SK-N-SH (cell line): ENCODE results near the gene SELENOM. TPM values are rescaled to one million over a fixed set of nuclear protein-coding genes. Genes with fewer than 3 reads are reported as not detected.

Experiments used
- CTCF ChIA-PET: fragments of 300-600, 350-600 bp; formaldehyde crosslinking; extraction: SDS; loops from one replicate; lab custom pipeline; 2021; lab: Yijun Ruan, JAX
- POLR2A ChIA-PET: fragments of 350-600 bp; sonication (Branson Sonifier 250); formaldehyde crosslinking; extraction: SDS; loops from one replicate; lab custom pipeline; 2020; ENCODE audit warnings: antibody characterized with exemption, inconsistent platforms; lab: Yijun Ruan, JAX
- DNase-seq: peaks from one replicate; pipeline ENCODE4 v3.0.0; 2012
- H2AFZ ChIP-seq: fragments of 200-600 bp; sonication (generic); 2 replicates; pipeline ENCODE4 v1.8.1; 2016; ENCODE audit warnings: antibody characterized with exemption, mild to moderate bottlenecking, low read depth
- H3F3A ChIP-seq: fragments of 200-600 bp; sonication (generic); replicated peaks from 2 replicates; pipeline ENCODE3; 2016; ENCODE audit warnings: antibody characterized with exemption, mild to moderate bottlenecking; ENCODE audit not compliant: insufficient read depth
- H3K27ac ChIP-seq, 2 experiments: fragments of 200-500 bp in 1 of 2; fragments of 200-600 bp in 1 of 2; sonication (Bioruptor generic) in 1 of 2; sonication (generic), shearing (Covaris generic) in 1 of 2; 2 replicates each; pipeline versions ENCODE4 v1.5.1 to v1.6.1; 2014 to 2016; ENCODE audit warnings: low read depth in 2 of 2, inconsistent platforms in 1 of 2, low read length in 1 of 2, mild to moderate bottlenecking in 1 of 2, mixed read lengths in 1 of 2
- H3K27me3 ChIP-seq: fragments of 200-600 bp; sonication (generic), shearing (Covaris generic); 2 replicates; pipeline ENCODE4 v1.6.1; 2016; ENCODE audit warnings: mixed run types; ENCODE audit not compliant: insufficient read depth
- H3K36me3 ChIP-seq, 2 experiments: fragments of 200-500 bp in 1 of 2; fragments of 200-600 bp in 1 of 2; sonication (Bioruptor generic) in 1 of 2; sonication (generic) in 1 of 2; replicated peaks in 1 of 2; 2 replicates each; pipeline versions ENCODE3 to v1.5.1; 2014 to 2016; ENCODE audit warnings: low read length in 1 of 2, mild to moderate bottlenecking in 1 of 2; ENCODE audit not compliant: insufficient read depth in 2 of 2, control insufficient read depth in 1 of 2
- H3K4me1 ChIP-seq, 2 experiments: fragments of 200-500 bp in 1 of 2; fragments of 200-600 bp in 1 of 2; sonication (Bioruptor generic) in 1 of 2; sonication (generic), shearing (Covaris generic) in 1 of 2; 2 replicates each; pipeline versions ENCODE4 v1.5.1 to v1.6.1; 2014 to 2016; ENCODE audit warnings: low read depth in 1 of 2, low read length in 1 of 2, mixed run types in 1 of 2; ENCODE audit not compliant: insufficient read depth in 2 of 2, control insufficient read depth in 1 of 2
- H3K4me2 ChIP-seq: fragments of 200-600 bp; sonication (generic), shearing (Covaris generic); 2 replicates; pipeline ENCODE4 v1.6.1; 2017; ENCODE audit warnings: mixed run types
- H3K4me3 ChIP-seq, 2 experiments: fragments of 200-500 bp in 1 of 2; fragments of 200-600 bp in 1 of 2; sonication (Bioruptor generic) in 1 of 2; sonication (generic), shearing (Covaris generic) in 1 of 2; 2 replicates each; pipeline versions ENCODE4 v1.5.1 to v1.8.1; 2014 to 2016; ENCODE audit warnings: low read depth in 2 of 2, inconsistent platforms in 1 of 2, low read length in 1 of 2, mild to moderate bottlenecking in 1 of 2, mixed read lengths in 1 of 2, moderate library complexity in 1 of 2
- H3K79me2 ChIP-seq: fragments of 200-600 bp; sonication (generic); 2 replicates; pipeline ENCODE4 v1.8.1; 2017; ENCODE audit warnings: mild to moderate bottlenecking; ENCODE audit not compliant: insufficient read depth
- H3K9ac ChIP-seq: fragments of 200-600 bp; sonication (generic); 2 replicates; pipeline ENCODE4 v1.6.1; 2017; ENCODE audit warnings: mixed run types
- H3K9me2 ChIP-seq: fragments of 200-600 bp; sonication (generic); 2 replicates; pipeline ENCODE4 v1.6.1; 2017; ENCODE audit warnings: mixed run types
- H3K9me3 ChIP-seq: fragments of 200-600 bp; sonication (generic); 2 replicates; pipeline ENCODE4 v1.6.1; 2017; ENCODE audit warnings: mixed run types, mild to moderate bottlenecking, moderate library complexity
- H4K20me1 ChIP-seq: fragments of 200-600 bp; sonication (generic); 2 replicates; pipeline ENCODE4 v1.6.1; 2017; ENCODE audit warnings: mild to moderate bottlenecking, mixed run types; ENCODE audit not compliant: insufficient read depth
- CHD2 ChIP-seq: fragments of 150-350 bp; IDR thresholded peaks from 2 replicates; pipeline ENCODE4 v1.6.1; 2018; ENCODE audit warnings: low read length; ENCODE audit not compliant: partially characterized antibody
- ELF1 ChIP-seq: IDR thresholded peaks from 2 replicates; pipeline ENCODE4 v1.4.0; 2012
- FOSL2 ChIP-seq: IDR thresholded peaks from 2 replicates; pipeline ENCODE4 v1.4.0; 2012; ENCODE audit warnings: low read depth, mild to moderate bottlenecking, moderate library complexity, borderline replicate concordance
- FOXJ3 ChIP-seq: sonication (generic); formaldehyde crosslinking; IDR thresholded peaks from 2 replicates; pipeline ENCODE4 v1.5.1; 2020; ENCODE audit warnings: mild to moderate bottlenecking, missing genetic modification reagents
- FOXM1 ChIP-seq: IDR thresholded peaks from 2 replicates; pipeline ENCODE4 v1.4.0; 2012; ENCODE audit warnings: low read depth, mild to moderate bottlenecking
- GATA2 ChIP-seq: sonication (generic); formaldehyde crosslinking; IDR thresholded peaks from 2 replicates; pipeline ENCODE4 v1.5.0; 2020; ENCODE audit warnings: mild to moderate bottlenecking, missing genetic modification reagents
- JUND ChIP-seq: IDR thresholded peaks from 2 replicates; pipeline ENCODE4 v1.4.0; 2012
- POLR2AphosphoS5 ChIP-seq: IDR thresholded peaks from 2 replicates; pipeline ENCODE4 v1.6.1; 2012; ENCODE audit warnings: low read depth, low read length
- RAD21 ChIP-seq: IDR thresholded peaks from 2 replicates; pipeline ENCODE4 v1.6.1; 2012; ENCODE audit warnings: mild to moderate bottlenecking, low read length
- RCOR1 ChIP-seq: fragments of 150-350 bp; IDR thresholded peaks from 2 replicates; pipeline ENCODE4 v1.6.1; 2017; ENCODE audit warnings: antibody characterized with exemption, low read length
- SMC3 ChIP-seq: IDR thresholded peaks from 2 replicates; pipeline ENCODE4 v1.6.1; 2012; ENCODE audit warnings: low read depth, low read length, improper control_type of control experiment
- TAF1 ChIP-seq: IDR thresholded peaks from 2 replicates; pipeline ENCODE4 v1.6.1; 2012; ENCODE audit warnings: low read depth, mild to moderate bottlenecking, low read length, moderate library complexity, borderline replicate concordance
- TCF12 ChIP-seq: IDR thresholded peaks from 2 replicates; pipeline ENCODE4 v1.4.0; 2012
- TEAD4 ChIP-seq: IDR thresholded peaks from 2 replicates; pipeline ENCODE4 v1.4.0; 2012; ENCODE audit warnings: mild to moderate bottlenecking, borderline replicate concordance; ENCODE audit not compliant: insufficient read depth
- YY1 ChIP-seq: IDR thresholded peaks from 2 replicates; pipeline ENCODE4 v1.4.0; 2012; ENCODE audit warnings: low read depth, mild to moderate bottlenecking
- WGBS: methylation state at CpG from one replicate; pipeline ENCODE4 v1.1.6; 2017; ENCODE audit warnings: low lambda C conversion rate; 5-methylcytosine and 5-hydroxymethylcytosine counted together
- polyA plus RNA-seq, 3 experiments: library from polyadenylated mRNA; depleted of rRNA; stranded (reverse); fragments of >200 nt; gene quantifications; 2 replicates each; pipeline ENCODE4 v1.2.3, GENCODE V29; 2012
- TF ChIP-seq, protein P1 (sequence below): IDR thresholded peaks from 2 replicates; pipeline ENCODE4 v1.4.0; 2012; ENCODE audit warnings: low read depth, borderline replicate concordance
- TF ChIP-seq, protein P2 (sequence below): fragments of 200-600 bp; sonication (generic); IDR thresholded peaks from 2 replicates; pipeline ENCODE4 v1.6.1; 2017; ENCODE audit warnings: antibody characterized with exemption, mild to moderate bottlenecking, moderate library complexity
- TF ChIP-seq, protein P3 (sequence below): IDR thresholded peaks from 2 replicates; pipeline ENCODE4 v1.6.1; 2012; ENCODE audit warnings: mild to moderate bottlenecking, low read depth, low read length, moderate library complexity
- TF ChIP-seq, protein P4 (sequence below): fragments of 150-350 bp; IDR thresholded peaks from 2 replicates; pipeline ENCODE4 v1.6.1; 2016; ENCODE audit warnings: mild to moderate bottlenecking, low read depth, low read length

Gene SELENOM
- polyA plus RNA-seq, 1 of the 3 experiments (the other 2 are of a cell fraction): 117 TPM

DNA sequence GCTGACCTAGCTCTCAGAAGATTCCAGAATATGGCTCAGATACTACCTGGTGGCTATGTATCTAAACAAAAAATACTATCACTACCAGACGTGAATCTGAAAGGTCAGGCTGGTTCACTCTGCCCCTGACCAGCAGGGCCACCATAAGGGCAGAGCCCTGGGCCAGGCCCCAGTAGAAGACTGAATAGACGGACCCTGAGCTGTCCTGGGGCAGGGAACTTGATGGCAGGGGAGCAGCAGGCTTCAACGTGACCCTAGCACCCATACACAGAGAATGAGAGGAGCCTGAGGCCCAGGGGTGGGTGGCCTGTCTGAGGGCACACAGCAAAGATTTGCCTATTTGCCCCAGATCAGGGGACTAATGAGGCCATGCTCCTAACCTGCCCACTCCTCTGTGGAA is 46.0 kb upstream of the SELENOM start:
- no peaks in the 10 kb centered on the region for H3K79me2 ChIP-seq
- no peak overlapping the region for H3K4me3 ChIP-seq
- CTCF ChIA-PET: interaction anchor here (2.2 kb wide), 1 partner anchor 65 kb away, joined by 5 read pairs; no protein-coding TSS in a partner anchor
- TF ChIP-seq GATA2 (CRISPR knock-in tag) (no peak), RCOR1 (no peak), TAF1 (no peak), TEAD4 (no peak), SMC3 (no peak), POLR2AphosphoS5 (no peak), FOSL2 (no peak), CHD2 (no peak), JUND (no peak), ELF1 (no peak), FOXM1 (no peak), RAD21 (no peak), FOXJ3 (CRISPR knock-in tag) (no peak), YY1 (no peak), TCF12 (no peak)
- TF ChIP-seq, protein P1, sequence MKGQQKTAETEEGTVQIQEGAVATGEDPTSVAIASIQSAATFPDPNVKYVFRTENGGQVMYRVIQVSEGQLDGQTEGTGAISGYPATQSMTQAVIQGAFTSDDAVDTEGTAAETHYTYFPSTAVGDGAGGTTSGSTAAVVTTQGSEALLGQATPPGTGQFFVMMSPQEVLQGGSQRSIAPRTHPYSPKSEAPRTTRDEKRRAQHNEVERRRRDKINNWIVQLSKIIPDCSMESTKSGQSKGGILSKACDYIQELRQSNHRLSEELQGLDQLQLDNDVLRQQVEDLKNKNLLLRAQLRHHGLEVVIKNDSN: no peak
- TF ChIP-seq, protein P2, sequence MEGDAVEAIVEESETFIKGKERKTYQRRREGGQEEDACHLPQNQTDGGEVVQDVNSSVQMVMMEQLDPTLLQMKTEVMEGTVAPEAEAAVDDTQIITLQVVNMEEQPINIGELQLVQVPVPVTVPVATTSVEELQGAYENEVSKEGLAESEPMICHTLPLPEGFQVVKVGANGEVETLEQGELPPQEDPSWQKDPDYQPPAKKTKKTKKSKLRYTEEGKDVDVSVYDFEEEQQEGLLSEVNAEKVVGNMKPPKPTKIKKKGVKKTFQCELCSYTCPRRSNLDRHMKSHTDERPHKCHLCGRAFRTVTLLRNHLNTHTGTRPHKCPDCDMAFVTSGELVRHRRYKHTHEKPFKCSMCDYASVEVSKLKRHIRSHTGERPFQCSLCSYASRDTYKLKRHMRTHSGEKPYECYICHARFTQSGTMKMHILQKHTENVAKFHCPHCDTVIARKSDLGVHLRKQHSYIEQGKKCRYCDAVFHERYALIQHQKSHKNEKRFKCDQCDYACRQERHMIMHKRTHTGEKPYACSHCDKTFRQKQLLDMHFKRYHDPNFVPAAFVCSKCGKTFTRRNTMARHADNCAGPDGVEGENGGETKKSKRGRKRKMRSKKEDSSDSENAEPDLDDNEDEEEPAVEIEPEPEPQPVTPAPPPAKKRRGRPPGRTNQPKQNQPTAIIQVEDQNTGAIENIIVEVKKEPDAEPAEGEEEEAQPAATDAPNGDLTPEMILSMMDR: no peak
- TF ChIP-seq, protein P3, sequence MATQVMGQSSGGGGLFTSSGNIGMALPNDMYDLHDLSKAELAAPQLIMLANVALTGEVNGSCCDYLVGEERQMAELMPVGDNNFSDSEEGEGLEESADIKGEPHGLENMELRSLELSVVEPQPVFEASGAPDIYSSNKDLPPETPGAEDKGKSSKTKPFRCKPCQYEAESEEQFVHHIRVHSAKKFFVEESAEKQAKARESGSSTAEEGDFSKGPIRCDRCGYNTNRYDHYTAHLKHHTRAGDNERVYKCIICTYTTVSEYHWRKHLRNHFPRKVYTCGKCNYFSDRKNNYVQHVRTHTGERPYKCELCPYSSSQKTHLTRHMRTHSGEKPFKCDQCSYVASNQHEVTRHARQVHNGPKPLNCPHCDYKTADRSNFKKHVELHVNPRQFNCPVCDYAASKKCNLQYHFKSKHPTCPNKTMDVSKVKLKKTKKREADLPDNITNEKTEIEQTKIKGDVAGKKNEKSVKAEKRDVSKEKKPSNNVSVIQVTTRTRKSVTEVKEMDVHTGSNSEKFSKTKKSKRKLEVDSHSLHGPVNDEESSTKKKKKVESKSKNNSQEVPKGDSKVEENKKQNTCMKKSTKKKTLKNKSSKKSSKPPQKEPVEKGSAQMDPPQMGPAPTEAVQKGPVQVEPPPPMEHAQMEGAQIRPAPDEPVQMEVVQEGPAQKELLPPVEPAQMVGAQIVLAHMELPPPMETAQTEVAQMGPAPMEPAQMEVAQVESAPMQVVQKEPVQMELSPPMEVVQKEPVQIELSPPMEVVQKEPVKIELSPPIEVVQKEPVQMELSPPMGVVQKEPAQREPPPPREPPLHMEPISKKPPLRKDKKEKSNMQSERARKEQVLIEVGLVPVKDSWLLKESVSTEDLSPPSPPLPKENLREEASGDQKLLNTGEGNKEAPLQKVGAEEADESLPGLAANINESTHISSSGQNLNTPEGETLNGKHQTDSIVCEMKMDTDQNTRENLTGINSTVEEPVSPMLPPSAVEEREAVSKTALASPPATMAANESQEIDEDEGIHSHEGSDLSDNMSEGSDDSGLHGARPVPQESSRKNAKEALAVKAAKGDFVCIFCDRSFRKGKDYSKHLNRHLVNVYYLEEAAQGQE: no peak
- TF ChIP-seq, protein P4, sequence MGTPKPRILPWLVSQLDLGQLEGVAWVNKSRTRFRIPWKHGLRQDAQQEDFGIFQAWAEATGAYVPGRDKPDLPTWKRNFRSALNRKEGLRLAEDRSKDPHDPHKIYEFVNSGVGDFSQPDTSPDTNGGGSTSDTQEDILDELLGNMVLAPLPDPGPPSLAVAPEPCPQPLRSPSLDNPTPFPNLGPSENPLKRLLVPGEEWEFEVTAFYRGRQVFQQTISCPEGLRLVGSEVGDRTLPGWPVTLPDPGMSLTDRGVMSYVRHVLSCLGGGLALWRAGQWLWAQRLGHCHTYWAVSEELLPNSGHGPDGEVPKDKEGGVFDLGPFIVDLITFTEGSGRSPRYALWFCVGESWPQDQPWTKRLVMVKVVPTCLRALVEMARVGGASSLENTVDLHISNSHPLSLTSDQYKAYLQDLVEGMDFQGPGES: no peak
- TF ChIP-seq, all 33 proteins: peak for 0
- no peak overlapping the region for H3K4me2 ChIP-seq
- H3K27me3 ChIP-seq: no peaks in the 10 kb centered on the region
- H3K9me3 ChIP-seq: no peaks in the 10 kb centered on the region
- no peaks in the 10 kb centered on the region for H3K36me3 ChIP-seq
- no peaks in the 10 kb centered on the region for H4K20me1 ChIP-seq
- no peak overlapping the region for H2AFZ ChIP-seq
- POLR2A ChIA-PET: no interaction called here
- DNase-seq: no peak
- H3K9ac ChIP-seq: no peak overlapping the region
- WGBS: 0% methylated on average over 1 of the region's 3 CpGs
- no peak overlapping the region for H3K27ac ChIP-seq
- peaks cover 0 to 10% of the 10 kb centered on the region in 2 experiments; a peak in 2 of 4 replicates for H3K4me1 ChIP-seq
- no peaks in the 10 kb centered on the region for H3K9me2 ChIP-seq
- peaks cover 16% of the 10 kb centered on the region for H3F3A ChIP-seq
